Neural crest cell (in vitro differentiated cells): Measurements from ENCODE around the gene SLF2. TPM values are rescaled to one million over a fixed set of nuclear protein-coding genes. Genes with fewer than 3 reads are reported as not detected.
A peak's percentile ranks its signal among the peaks of the same experiment; 100 is the strongest.

Source experiments
- DNase-seq: peaks from one replicate; pipeline ENCODE4 v3.0.0; 2021; ENCODE audit warnings: low read depth, mixed read lengths, low spot score
- H3K27ac Mint-ChIP-seq: one replicate; pipeline ENCODE4 v1.8.0; 2021; ENCODE audit warnings: mild to moderate bottlenecking, mixed read lengths; ENCODE audit not compliant: unreplicated experiment
- H3K27me3 Mint-ChIP-seq: 2 replicates; pipeline ENCODE4 v1.8.0; 2021; ENCODE audit warnings: low read depth, mild to moderate bottlenecking, mixed read lengths
- H3K36me3 Mint-ChIP-seq: 2 replicates; pipeline ENCODE4 v1.8.0; 2021; ENCODE audit warnings: low read depth, mild to moderate bottlenecking, mixed read lengths
- H3K4me1 Mint-ChIP-seq: 2 replicates; pipeline ENCODE4 v1.8.0; 2021; ENCODE audit warnings: mixed read lengths
- H3K4me3 Mint-ChIP-seq: one replicate; pipeline ENCODE4 v1.8.0; 2021; ENCODE audit warnings: mild to moderate bottlenecking, mixed read lengths
- H3K9me3 Mint-ChIP-seq: 2 replicates; pipeline ENCODE4 v1.8.0; 2021; ENCODE audit warnings: mixed read lengths
- total RNA-seq: library from RNA; stranded (reverse); gene quantifications from 2 replicates; pipeline ENCODE4 v1.2.1, GENCODE V29; 2021
- TF ChIP-seq, protein P1 (sequence below): fragments of 200-600 bp; sonication (generic); conservative IDR thresholded peaks from 2 replicates; pipeline ENCODE4 v1.5.0; 2021; ENCODE audit warnings: antibody characterized with exemption, mild to moderate bottlenecking

SLF2 gene
- total RNA-seq, 1 donor from 2014 or later = 39.6 TPM

DNA sequence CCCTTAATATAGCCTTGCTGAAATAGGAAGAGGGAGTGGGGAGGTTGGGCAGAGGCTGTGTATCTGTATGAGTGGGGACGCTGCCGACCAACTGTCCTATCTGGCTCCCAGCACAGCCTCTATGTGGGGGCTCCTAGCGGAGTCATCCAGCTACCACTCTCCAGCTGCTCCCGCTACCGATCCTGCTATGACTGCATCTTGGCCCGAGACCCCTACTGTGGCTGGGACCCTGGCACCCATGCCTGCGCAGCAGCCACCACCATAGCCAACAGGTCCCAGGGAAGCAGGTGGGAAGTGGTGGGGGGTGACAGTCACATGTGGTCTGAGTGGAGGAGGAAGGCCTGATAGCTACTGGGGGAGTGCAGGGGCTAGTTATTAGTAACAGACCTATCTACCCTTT lies 67.9 kb downstream of the SLF2 start:
- peaks cover 2% of the 10 kb centered on the region for H3K36me3 Mint-ChIP-seq
- peak overlapping the region; percentile 23 for H3K4me3 Mint-ChIP-seq
- H3K4me1 Mint-ChIP-seq = peaks cover 2% of the 10 kb centered on the region
- H3K9me3 Mint-ChIP-seq = no peaks in the 10 kb centered on the region
- H3K27me3 Mint-ChIP-seq = no peaks in the 10 kb centered on the region
- TF ChIP-seq, protein P1, sequence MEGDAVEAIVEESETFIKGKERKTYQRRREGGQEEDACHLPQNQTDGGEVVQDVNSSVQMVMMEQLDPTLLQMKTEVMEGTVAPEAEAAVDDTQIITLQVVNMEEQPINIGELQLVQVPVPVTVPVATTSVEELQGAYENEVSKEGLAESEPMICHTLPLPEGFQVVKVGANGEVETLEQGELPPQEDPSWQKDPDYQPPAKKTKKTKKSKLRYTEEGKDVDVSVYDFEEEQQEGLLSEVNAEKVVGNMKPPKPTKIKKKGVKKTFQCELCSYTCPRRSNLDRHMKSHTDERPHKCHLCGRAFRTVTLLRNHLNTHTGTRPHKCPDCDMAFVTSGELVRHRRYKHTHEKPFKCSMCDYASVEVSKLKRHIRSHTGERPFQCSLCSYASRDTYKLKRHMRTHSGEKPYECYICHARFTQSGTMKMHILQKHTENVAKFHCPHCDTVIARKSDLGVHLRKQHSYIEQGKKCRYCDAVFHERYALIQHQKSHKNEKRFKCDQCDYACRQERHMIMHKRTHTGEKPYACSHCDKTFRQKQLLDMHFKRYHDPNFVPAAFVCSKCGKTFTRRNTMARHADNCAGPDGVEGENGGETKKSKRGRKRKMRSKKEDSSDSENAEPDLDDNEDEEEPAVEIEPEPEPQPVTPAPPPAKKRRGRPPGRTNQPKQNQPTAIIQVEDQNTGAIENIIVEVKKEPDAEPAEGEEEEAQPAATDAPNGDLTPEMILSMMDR = no peak
- no peak for DNase-seq
- H3K27ac Mint-ChIP-seq = no peak overlapping the region

DNA sequence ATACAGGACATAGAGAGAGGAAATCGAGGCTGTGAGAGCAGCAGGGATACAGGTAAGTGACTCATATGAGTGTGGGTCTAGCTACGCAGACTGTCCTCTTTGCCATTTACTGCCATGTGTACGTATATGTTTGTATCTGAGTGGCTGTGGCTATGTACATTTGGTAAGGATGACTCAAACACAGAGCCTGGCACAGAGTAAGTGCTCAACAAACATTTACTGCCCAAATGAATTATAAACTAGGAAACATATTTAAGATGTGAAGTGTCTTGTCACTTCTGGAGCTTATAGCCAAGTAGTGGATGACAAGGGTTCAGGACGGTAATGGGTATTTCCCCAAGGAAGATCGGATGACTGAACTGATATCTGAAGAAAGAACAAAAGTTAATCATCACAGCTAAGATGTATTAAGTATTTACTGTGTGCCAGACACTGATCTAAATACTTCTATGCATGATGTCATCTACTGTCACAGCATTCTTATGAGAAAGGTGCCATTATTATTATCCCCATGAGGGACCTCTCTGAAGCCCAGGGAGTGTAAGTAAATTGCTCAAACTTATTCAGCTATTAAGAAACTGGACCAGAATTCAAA lies 68.5 kb downstream of the SLF2 start:
- TF ChIP-seq, protein P1 = no peak
- H3K4me1 Mint-ChIP-seq = peaks cover 8% of the 10 kb centered on the region
- H3K27me3 Mint-ChIP-seq = no peaks in the 10 kb centered on the region
- H3K36me3 Mint-ChIP-seq = peaks cover 2% of the 10 kb centered on the region
- DNase-seq = no peak
- no peaks in the 10 kb centered on the region for H3K9me3 Mint-ChIP-seq
- no peak overlapping the region for H3K27ac Mint-ChIP-seq
- H3K4me3 Mint-ChIP-seq = peak overlapping the region; percentile 23

DNA sequence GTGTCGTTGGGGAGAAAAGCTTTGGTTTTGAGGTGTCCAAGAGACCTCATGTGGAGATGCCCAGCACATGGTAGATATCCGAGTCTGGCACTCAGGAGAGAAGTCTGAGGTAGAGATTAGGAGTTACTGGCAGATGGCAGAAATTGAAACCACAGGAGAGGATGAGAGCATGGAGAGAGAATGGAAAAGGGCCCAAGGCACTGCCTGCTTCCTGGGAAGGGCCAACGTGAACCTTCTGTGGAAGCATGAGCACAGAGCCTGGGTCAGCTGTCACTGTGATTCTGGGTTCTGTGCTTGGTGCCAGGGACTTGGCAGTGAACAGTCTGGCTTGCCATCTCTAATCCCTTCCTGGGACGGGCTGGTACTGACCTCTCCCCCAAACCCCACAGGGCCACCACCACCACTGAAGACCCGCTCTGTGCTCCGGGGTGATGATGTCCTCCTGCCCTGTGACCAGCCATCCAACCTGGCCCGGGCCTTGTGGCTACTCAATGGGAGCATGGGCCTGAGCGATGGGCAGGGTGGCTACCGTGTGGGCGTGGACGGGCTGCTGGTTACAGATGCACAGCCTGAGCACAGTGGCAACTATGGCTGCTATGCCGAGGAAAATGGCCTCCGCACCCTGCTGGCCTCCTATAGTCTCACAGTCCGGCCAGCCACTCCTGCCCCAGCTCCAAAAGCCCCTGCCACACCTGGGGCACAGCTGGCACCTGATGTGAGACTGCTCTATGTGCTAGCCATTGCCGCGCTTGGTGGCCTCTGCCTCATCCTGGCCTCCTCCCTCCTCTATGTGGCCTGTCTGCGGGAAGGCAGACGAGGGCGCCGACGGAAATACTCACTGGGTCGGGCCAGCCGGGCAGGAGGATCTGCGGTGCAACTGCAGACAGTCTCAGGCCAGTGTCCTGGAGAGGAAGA lies 70.4 kb downstream of the SLF2 start:
- Mint-ChIP-seq H3K27me3 (no peaks in the 10 kb centered on the region), H3K4me3 (peak overlapping the region; percentile 28), H3K9me3 (no peaks in the 10 kb centered on the region), H3K36me3 (peaks cover 2% of the 10 kb centered on the region), H3K27ac (no peak overlapping the region), H3K4me1 (peaks cover 21% of the 10 kb centered on the region)
- DNase-seq = no peak
- TF ChIP-seq, protein P1 = no peak

DNA sequence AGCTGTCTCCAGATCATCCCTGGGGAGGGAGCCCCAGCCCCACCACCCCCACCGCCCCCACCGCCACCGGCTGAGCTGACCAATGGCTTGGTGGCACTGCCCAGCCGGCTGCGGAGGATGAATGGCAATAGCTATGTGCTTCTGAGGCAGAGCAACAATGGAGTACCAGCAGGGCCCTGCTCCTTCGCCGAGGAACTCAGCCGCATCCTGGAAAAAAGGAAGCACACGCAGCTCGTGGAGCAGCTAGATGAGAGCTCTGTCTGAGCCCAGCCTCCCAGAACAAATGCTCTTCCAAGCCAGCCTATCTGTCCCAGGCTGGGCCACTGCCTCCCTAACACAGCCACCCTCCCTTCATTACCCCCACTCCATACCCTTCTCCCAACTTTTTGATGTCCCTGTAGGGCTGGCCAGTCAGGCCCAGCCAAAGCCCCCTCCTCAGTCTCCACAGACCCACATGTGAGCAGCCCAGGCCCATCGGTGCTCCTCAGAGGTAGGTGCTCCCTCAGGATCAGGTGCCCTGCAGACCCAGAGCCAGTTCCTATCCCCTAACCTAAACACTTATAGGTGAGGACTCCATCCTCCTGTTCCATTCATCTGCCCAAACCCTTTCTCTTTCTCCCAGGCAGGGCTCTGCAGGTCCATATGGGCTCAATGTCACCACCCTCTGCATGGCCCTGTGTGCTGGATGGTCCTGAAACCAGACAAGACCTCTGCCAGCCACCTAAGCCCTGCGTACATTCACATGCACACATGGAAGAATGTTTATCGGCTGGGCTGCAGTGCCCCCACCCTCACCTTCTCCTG lies 71.3 kb downstream of the SLF2 start:
- H3K27ac Mint-ChIP-seq = no peak overlapping the region
- TF ChIP-seq, protein P1 = no peak
- H3K27me3 Mint-ChIP-seq = no peaks in the 10 kb centered on the region
- peaks cover 2% of the 10 kb centered on the region for H3K36me3 Mint-ChIP-seq
- peak overlapping the region; percentile 57 for H3K4me3 Mint-ChIP-seq
- H3K9me3 Mint-ChIP-seq = no peaks in the 10 kb centered on the region
- peaks cover 21% of the 10 kb centered on the region for H3K4me1 Mint-ChIP-seq
- no peak for DNase-seq

DNA sequence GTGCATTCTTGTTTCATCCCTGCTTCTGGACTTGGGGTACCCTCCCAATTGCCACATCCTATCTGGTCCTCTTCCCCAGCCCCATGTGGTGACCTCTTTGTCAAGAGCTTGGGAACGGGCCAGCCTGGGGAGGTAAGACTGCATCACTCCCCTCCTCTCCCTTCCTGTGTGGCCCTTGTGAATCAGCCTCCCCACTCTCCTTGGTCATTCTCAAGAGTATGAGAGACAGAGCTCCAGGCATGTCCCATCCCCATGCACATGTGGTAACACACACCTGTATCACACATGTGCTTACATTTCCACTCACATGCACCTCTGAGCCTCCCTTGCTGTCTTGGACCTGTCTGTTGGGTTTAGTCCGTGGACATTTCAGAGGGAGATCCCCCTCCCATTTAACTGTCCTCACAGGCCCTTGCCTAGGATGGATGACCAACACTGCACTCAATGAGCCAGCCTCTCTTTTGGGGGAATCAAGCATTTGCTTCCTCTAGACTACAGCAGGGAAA lies 72.0 kb downstream of the SLF2 start:
- no peak overlapping the region for H3K27ac Mint-ChIP-seq
- no peaks in the 10 kb centered on the region for H3K27me3 Mint-ChIP-seq
- peaks cover 21% of the 10 kb centered on the region for H3K4me1 Mint-ChIP-seq

More for the DNA sequence above, 72.0 kb downstream of the SLF2 start:
- Mint-ChIP-seq H3K9me3 (no peaks in the 10 kb centered on the region), H3K36me3 (peaks cover 2% of the 10 kb centered on the region), H3K4me3 (peak overlapping the region; percentile 96)
- DNase-seq = no peak
- TF ChIP-seq, protein P1 = no peak
